GM21390 (cell line): ENCODE data around the gene GZMH.
"Not testable (repeated sequence)": the region's sequence is repeated elsewhere in the genome, so short reads cannot be mapped to it uniquely, and the experiment has no call there.

ENCODE experiments used
- ATAC-seq: cut with Tn5 transposase; IDR thresholded peaks from one replicate; pipeline ENCODE4 v1.9.1; 2021; ENCODE audit not compliant: unreplicated experiment

The GZMH gene, protein sequence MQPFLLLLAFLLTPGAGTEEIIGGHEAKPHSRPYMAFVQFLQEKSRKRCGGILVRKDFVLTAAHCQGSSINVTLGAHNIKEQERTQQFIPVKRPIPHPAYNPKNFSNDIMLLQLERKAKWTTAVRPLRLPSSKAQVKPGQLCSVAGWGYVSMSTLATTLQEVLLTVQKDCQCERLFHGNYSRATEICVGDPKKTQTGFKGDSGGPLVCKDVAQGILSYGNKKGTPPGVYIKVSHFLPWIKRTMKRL

GRCh38 chr14:24609655-24610344 is at the start of gene GZMH:
TSS of gene GZMH (minus strand) at chr14:24609685. CDS start at chr14:24609613, 72 bp downstream.
- peak; percentile 55 for ATAC-seq

DNA sequence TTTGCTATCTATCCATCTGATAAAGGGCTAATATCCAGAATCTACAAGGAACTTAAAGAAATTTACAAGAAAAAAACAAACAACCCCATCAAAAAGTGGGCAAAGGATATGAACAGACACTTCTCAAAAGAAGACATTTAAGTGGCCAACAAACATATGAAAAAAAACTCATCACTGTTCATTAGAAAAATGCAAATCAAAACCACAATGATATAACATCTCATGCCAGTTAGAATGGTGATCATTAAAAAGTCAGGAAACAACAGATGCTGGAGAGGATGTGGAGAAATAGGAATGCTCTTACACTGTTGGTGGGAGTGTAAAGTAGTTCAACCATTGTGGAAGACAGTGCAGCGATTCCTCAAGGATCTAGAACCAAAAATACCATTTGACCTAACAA is 38.9 kb upstream of the GZMH start:
- not testable (repeated sequence) for ATAC-seq

DNA sequence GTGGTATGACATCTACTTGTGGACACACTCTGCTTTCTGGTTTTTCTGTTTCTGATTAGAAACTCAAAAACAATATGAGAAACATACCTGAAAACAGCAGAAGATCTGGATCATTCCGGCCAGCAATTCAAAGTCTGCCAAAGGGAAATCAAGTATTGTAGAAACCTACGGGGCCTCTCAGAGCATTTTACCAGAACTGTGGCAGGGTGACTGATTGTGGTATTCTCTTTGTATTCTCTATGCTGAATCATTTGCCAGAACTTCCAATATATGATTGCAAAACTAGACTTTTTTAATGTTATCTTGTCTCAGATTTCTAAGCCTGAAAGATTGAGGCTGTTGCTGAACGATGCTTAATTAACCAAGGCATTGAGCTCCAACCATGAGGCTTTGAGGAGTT is 30.4 kb upstream of the GZMH start:
- no peak for ATAC-seq

- no peak for ATAC-seq
Measured at GRCh38 chr14:24639270-24639669, 29.8 kb upstream of the GZMH start.

- no peak for ATAC-seq
Measured at GRCh38 chr14:24634158-24634557, 24.7 kb upstream of the GZMH start, which contains the start of gene GZMB. TSS of gene GZMB (minus strand) at chr14:24634190. CDS start at chr14:24634160, 30 bp downstream.

DNA sequence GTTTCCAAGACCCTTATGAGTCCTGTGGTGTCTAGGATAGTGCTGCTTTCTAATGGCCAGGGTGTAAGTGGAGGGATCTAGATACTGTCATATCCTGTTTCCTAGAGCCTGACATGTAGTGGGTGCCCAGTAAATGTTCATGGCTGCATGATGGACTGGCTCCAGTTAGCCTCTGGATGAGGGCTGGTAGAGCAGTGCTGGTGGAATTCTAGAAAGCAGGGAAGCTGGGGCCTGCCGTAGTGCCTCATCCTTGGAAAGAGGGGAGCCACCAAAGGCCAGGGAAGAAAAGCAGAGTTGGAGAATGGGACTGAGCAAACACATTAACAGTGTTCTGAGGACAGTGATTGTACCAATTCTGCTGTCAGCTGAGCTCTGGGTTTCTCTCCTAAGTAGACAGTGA is 23.9 kb upstream of the GZMH start:
- ATAC-seq = no peak

GRCh38 chr14:24632761-24633160 is 23.3 kb upstream of the GZMH start:
- ATAC-seq = no peak

DNA sequence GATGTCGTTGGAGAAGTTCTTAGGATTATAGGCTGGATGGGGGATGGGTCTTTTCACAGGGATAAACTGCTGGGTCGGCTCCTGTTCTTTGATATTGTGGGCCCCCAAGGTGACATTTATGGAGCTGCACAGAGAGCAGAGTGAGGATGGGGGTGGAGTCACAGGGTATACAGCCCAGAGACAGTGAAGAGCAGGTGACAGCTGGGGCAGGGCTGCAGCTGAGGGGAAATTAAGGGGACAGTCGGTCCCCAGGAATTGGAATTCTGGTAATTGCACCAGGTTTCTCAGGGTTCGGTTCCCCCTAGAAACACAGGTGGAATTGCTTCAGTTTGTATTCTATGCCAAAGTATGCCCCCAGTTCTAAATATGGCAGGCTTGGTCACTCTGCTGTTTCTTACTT is 22.9 kb upstream of the GZMH start:
- ATAC-seq = no peak

- no peak for ATAC-seq
Measured at GRCh38 chr14:24631749-24632335, 22.4 kb upstream of the GZMH start.

GRCh38 chr14:24630872-24631477 is 21.5 kb upstream of the GZMH start:
- ATAC-seq = no peak

GRCh38 chr14:24630087-24630871 is 20.8 kb upstream of the GZMH start:
- no peak for ATAC-seq

DNA sequence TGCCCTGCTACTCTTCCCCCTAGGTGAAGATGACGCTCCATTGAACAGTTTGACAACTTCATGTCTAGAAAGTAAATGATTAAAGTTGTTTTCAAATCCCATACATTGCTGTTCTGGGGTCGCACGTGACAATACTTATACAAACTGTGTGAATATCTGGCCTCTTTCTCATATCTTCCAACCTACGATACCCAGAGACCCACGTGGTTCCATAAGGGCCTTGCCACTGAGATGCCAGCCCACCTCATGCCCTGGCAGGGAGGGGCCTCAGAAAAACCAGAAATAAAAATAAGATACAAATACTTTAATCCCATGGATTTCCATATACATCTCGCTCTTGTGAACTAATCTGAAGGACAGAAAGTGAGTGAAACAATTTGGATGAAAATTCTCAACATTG is 20.0 kb upstream of the GZMH start:
- no peak for ATAC-seq

GRCh38 chr14:24613747-24614146 is 4.3 kb upstream of the GZMH start:
- no peak for ATAC-seq

DNA sequence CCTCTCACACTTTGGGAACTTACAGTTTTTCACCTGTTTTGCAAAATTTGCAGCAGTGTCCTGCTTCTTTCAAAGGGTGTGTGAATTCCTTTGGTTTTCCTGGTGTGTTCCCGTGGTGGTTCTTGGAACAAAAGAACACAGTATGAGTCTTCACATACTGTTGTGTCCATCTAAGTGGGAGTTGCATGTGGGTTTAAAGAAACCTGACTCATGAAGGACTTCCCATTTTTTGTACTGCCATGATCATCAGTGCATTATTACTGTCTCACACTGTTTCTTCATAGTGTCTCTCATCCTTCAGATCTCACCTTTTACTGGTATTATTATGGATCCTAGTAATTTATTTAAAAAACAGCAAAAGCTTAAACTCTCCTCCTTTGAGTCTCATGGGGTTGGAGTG is 3.8 kb upstream of the GZMH start:
- ATAC-seq = no peak

DNA sequence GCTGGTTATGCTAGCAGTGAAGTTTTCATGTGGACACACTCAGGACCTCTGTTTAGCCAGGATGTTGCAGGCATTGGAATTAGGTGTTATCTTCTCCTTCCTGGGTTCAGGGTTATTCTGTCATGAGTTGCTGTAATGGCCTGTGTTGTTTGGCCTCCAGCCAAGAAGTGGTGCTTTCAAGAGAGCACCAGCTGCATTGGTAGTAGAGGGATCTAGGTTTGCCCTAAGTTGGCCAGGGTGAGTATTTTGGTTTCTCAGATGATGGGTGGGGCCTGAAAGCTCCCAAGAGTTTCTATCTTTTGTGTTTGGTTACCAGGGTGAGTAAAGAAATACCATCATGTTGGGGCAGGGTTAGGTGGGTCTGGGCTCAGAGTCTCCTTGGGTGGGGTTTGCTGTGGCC is 2.7 kb upstream of the GZMH start:
- no peak for ATAC-seq

DNA sequence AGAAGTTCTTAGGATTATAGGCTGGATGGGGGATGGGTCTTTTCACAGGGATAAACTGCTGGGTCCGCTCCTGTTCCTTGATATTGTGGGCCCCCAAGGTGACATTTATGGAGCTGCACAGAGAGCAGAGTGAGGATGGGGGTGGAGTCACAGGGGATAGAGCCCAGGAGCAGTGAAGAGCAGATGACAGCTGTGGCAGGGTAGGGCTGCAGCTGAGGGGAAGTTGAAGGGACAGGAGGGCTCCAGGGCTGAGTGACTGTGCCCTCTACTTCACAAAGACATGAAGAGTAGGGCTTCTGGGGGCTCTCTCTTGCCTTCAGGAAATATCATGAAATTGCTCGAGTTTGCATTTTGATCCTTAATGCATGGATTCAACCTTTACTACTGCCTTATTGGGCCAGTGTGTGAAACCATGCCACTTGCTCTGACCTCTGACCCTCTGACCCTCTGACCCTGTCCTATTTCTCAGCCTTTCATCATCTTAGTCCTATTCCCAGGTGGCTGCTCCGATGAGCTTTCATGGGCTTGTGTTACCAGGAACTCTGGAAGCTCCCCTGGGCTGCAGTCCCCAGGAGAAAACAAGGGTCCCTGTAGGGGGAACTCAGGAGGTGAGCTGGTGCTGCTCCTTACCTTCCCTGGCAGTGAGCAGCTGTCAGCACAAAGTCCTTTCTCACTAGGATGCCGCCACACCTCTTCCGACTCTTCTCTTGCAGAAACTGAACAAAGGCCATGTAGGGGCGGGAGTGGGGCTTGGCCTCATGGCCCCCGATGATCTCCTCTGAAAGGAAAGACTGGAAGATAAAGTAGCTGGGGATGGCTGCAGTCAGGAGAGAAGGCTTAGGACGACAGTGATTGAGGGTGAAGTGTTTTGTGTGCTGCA is 1.6 kb downstream of the GZMH start:
- ATAC-seq = no peak

DNA sequence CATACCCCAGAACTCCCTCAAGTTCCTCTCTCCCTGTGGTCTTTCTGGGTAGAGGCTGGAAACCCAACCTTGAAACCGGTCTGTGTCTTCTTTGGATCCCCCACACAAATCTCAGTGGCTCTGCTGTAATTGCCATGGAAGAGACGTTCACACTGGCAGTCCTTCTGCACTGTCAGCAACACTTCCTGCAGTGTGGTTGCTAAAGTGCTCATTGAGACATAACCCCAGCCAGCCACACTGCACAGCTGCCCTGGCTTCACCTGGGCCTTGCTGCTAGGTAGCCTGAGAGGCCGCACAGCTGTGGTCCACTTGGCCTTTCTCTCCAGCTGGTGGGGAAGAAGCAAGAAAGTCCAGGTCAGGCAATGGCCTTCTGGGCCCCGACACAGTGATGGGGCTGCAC is 2.4 kb downstream of the GZMH start:
- no peak for ATAC-seq

DNA sequence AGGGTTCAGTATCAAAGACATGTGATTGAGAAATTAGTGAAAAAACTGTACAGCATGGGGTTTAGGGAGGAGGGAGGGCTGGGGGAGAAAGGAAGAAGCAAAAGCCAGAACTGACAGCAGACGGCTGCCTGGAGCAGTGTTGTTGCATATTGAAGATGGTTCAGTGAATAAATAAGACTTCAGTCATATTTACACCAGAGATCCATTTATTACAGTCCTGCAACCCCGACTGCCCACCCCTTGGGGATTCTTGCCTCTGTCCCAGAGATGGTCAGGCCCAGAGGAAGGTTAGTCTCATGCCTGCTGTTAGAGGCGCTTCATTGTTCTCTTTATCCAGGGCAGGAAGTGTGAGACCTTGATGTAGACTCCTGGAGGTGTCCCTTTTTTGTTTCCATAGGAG is 3.2 kb downstream of the GZMH start:
- no peak for ATAC-seq

DNA sequence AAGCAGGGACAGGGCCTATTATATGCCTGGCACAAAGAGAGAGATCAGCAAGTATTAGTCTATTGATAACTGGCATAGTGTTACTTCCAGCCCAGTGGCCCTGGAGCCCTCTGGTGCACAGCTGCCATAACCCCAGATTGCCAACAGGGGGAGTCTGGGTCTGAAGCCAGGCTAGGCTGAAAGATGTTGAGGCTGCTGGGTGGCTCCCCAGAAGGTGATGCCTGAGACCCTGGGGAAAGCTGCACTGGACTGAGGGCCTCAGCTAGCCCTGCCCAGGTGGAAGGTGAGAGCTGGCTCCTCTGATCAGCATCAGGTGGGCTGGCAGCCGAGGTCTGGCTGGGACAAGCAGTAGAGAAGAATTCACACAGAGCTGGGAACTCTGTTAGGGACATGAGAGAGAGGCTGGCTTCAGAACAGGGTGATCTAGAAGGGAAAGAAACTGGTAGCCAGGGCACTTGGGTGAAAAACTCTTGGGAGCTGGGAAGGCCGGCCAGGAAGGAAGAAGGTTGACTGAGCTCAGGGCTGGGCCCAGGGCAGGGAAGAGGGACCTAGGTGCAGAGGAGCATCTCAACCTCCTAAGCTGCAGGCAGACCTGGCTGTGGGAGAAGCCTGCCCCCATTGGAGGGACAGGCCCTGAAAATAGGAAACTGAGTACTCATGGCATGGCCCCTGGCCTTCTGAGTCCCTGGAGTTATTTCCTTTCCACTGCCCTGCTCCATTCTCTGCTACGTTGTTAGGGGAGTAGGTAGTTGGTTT is 3.9 kb downstream of the GZMH start:
- peak; percentile 78 for ATAC-seq
